T47D (cell line): ENCODE results near the gene COX8A.
A peak's percentile ranks its signal among the peaks of the same experiment; 100 is the strongest.

Experiments
- DNase-seq, 2 experiments: peaks; one replicate each; pipeline versions ENCODE4 v3.0.0 to v3.0.0-alpha.2; 2011 to 2012; ENCODE audit warnings: low read depth in 1 of 2, low spot score in 1 of 2
- JUND ChIP-seq: IDR thresholded peaks from 2 replicates; pipeline ENCODE4 v1.6.1; 2012; ENCODE audit warnings: low read depth
- in situ Hi-C: cut with HindIII; loops from 2 replicates; pipeline ENCODE4 v1.10.0; 2016; ENCODE audit warnings: low sequenced_read_pairs, low pct_unique_long_range_greater_than_20kb

COX8A gene, protein sequence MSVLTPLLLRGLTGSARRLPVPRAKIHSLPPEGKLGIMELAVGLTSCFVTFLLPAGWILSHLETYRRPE

DNA sequence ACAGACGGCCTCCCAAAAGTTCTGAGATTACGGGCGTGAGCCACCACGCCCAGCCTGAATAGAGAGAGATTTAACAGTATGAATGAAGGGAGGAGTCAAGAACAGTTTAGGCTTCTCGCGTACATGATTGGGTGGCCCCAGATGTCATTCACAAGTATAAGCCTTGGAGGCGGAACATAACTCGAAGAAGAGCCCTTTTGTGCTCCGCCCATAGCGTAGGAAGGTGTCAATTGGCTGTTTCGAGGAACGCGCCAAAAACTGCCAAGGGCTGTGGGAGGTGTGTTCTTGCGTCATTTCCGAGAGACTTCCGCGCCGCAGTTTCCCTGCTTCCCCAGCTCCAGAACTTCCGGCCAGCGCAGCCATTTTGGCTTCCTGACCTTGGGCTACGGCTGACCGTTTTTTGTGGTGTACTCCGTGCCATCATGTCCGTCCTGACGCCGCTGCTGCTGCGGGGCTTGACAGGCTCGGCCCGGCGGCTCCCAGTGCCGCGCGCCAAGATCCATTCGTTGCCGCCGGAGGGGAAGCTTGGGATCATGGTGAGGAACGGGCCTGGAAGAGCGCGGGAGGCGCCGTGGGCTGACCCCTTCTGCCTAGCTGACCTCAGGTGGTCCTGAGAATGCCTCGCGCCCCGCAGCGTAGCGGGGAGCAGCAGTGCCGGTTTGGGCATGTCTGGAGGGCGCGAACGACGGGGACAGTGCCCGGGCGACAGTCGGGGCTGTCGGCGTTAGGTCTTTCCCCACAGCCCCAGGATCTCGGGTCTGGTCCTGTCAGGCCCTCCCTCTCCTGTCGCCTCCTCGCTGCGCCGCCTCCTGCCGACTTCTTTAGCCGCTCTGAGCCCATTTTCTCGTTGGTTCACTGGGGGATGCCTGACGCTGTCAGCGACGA, at the start of gene COX8A:
Gene COX8A (plus strand): TSS at position 362 of the 885 bp plus-strand sequence. CDS start 61 bp downstream, at position 423.
- in situ Hi-C loops = no loop called here
- DNase-seq = peak; percentile 97 to 100
- no peak for TF ChIP-seq JUND

DNA sequence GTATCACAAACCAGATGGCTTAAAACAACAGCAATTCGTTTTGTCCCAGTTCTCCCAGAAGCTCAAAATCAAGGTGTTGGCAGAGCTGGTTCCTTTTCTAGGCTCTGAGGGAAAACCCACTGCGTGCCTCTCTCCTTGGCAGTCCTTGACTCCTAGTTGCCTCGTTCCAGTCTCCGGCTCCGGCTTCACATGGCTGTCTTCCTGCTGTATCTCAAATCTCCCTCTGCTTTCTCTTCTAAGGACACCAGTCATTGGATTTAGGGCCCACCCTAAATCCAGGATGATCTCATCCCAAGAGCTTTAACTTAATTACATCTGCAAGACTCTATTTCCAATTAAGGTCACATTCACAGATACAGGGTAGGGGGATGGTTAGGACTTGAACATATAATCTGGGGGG, 44.8 kb upstream of the COX8A start:
- DNase-seq = no peak
- in situ Hi-C loops = loop anchor here (5.0 kb wide), 1 partner anchor 92 kb away; the partner anchor contains the start of gene MARK2
- no peak for TF ChIP-seq JUND

DNA sequence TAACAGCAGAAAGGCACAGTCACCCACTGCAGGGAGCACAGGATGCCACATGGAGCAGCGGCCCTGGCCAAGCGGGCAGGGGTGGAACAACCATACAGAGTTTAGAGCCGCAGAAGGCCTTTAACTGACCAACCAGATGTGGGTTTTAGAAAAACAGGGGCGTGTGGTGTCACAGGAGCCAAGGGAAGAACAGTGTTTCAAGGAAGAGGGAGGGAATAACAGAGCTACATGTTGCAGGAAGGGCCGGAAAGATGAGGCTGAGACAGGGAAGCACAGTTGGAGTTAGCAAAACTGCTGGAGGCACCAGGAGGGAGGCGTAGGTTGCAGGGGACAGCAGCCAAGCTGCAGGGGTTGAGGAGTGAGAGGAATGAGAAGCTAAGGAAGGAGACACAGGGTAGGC, 43.4 kb upstream of the COX8A start:
- in situ Hi-C loops = loop anchor here (5.0 kb wide), 1 partner anchor 94 kb away; the partner anchor contains the start of gene MARK2
- TF ChIP-seq JUND = no peak
- DNase-seq = no peak

DNA sequence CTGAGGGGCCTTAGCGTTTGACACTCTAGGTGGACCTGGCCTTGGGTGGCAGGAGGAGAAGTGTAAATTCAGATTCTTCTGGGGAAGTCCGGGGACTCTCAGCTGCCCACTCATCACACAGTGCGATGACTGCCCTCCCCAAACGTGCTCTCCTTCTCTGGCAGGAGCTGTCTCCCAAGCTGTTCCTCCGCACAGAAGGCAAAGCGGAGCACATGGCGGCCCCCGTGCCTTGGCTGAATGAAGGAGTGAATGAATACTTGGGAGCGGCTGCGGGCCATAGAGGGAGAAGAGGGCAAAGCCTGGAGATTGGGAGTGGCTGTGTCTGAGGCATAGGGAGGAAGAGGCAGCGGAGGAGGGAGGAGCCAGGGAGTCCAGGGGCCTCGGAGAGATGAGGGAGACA, 42.5 kb upstream of the COX8A start:
- in situ Hi-C loops = loop anchor here (5.0 kb wide), 1 partner anchor 95 kb away; the partner anchor contains the start of gene MARK2
- TF ChIP-seq JUND = no peak
- no peak for DNase-seq

DNA sequence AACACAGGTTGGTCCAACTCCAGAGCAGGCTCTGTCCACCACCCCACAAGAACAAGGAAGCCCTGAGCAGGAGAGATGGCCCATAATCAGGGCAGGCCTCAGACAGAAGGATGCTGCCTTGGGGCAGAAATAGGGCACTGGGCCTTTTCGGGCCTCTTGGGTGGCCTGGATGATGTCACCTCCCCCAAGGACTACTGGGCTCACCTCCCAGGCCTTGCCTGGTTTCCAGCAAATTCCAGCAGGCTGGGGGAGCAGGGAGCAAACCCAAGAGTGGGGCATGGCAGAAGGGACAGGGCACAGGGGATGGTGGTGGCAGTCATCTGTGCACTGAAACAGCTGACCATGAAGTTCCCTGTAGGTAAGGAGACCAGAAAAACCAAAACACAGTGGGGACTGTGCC, 41.0 kb upstream of the COX8A start:
- no peak for DNase-seq
- TF ChIP-seq JUND = no peak
- in situ Hi-C loops = loop anchor here (5.0 kb wide), 1 partner anchor 96 kb away; the partner anchor contains the start of gene MARK2

DNA sequence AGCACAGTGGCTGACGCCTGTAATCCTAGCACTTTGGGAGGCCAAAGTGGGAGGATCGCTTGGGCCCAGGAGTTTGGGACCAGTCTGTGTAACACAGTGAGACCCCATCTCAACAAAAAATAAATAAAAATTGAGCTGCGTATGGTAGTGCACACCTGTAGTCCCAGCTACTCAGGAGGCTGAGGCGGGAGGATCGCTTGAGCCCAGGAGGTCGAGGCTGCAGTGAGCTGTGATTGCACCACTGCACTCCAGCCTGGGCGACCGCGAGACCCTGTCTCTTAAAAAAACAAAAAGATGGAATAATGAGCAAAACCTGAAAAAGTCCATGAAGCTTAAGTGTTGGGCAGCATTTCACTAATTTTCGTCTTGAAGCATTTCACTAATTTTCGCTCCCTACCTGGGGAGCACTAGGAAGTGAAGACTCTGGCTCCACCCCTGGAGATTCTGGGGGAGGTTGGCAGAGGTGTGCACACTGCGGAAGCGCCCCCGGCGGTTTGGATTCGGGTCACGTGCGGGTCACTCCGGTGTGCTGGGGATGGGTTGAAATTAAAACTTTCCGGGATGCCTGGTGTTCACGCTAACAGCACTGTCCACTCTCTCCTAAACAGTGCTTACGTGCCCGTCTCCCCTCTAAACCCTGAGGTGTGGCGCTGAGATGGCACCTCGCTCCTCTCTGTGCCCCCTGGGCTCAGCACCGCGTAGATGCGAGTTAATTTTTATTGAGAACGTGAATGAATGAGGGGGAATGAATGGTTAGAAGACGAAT, 36.5 kb upstream of the COX8A start:
- peak; percentile 66 to 87 for DNase-seq
- in situ Hi-C loops = no loop called here
- TF ChIP-seq JUND = no peak

DNA sequence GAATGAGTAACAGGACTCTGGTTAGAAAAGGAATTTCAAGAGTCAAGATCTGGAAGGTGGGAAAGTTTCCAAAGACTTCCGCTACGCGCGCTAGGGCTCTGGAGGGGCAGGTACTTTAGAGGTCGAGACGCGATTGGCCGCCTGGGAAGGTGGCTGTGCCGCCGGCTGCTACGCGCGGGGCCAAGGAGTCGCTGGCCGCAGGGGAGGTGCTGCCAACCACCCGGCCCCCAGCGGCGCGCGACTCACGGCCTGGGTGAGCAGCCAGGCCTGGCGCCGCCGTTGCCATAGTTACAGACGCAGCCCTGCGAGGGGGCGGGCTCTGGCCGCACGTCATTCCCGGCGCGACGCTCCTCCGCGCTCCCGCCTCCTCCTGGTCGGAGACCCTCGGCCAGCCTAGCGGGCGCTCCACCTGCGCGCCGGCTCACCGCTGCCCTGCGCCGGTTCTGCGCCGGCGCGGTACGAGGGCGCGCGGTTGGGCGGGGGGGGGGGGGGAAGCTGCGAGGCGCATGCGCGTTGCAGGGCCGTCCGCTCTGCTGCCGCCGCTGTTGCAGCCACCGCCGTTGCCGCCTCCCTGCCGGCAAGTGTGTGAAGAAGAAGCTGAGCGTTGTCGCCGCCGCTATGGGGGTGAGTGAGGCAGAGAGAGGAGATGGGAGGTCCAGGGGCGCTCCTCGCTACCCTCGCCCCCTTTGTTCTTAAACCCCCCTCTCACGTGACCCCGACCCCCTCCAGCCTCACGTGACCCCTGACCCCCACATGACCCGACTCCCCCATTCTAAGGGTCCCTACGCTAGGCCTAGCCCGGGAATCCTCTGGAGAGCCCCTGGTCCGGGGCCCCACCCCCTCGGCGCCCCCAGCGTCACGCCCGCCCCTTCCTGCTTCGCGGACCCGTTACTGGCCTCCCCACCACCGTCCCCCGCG, 35.7 kb upstream of the COX8A start, which contains the start of gene NAA40:
Gene NAA40 (plus strand): TSS at position 524 of the 918 bp plus-strand sequence. CDS start 95 bp downstream, at position 619.
- DNase-seq = peak; percentile 96 to 99
- in situ Hi-C loops = no loop called here
- TF ChIP-seq JUND = no peak

DNA sequence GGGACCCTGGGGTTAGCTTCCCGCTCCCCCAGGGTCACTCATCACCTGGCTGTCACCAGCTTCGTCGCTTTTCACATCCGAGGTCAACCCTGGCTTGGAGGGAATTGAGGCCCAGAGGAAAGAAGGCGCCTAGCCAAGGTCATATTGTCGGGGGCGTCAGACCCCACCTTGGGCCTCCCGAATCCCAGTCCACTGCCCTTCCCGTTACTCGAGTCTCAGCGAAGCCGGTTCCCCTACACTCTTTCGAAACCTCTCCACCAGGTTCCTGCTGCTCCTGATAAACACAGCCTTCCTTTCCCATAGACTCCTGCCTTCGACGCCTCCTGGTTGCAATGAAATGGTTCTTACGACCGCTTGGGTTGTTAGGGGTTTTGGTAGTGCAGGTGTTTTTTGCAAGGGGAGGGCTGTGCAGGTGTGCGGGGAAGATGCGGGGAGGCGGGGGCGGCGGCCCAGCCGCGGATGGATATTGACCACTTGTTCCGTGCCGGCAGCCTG, 35.0 kb upstream of the COX8A start:
- TF ChIP-seq JUND = no peak
- DNase-seq = peak in 1 of 2 experiments; percentile 54
- in situ Hi-C loops = no loop called here

DNA sequence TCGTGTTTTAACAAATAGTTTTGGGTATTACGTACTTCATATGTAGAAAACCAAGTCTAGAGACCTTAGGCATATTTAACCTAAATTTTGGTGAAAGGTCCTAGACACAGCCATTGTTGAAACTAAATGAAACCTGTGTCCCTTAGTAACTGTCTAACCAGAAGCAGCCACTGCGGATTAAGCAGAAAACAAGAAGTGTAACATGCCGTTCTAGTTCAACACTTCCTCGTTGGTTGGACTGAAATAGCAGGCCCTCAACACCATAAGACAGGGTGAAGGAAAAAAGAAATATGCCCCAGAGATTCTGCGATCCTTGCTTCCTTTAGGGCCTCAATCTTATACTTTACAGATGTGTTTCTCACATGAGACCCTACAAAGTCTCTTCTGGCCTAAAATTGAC, 33.6 kb upstream of the COX8A start:
- in situ Hi-C loops = no loop called here
- no peak for TF ChIP-seq JUND
- no peak for DNase-seq

DNA sequence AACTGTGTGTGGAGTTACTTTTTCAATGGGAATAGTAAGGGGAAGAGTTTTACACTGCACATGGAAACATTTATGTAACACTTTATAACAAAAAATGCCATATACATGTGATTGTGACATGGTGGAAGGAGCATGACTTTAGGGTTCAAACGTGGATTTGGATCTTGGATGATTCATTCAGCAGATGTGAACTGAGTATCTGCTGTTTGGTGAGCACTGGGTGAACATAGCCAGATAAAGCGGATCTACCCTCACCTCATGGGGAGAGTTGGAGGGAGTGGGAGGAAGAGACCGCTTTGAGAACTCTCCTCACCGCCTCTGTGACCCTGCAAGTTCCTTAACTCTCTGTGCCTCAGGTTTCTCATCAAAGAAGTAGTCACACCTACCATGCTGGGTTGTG, 32.5 kb upstream of the COX8A start:
- no peak for TF ChIP-seq JUND
- no peak for DNase-seq
- in situ Hi-C loops = no loop called here

DNA sequence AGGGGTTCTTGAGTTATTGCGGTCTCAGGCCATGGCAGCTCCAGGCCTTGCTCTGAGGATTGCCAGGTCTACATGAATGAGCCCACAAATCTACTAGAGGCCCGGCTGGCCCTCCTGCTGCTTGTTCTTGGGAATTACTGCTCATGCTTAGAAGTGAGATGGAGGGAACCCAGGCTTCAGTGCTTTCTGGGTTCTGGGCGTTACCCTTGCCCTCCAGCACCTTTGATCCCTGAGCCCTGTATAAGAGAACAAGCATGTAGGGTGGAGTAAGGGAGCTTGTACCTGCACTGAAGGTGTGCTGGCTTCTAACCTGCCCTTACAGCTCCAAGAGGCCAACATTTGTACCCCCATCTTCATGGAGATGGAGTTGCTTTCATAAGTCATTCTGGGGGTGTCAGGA, 31.6 kb upstream of the COX8A start:
- no peak for TF ChIP-seq JUND
- DNase-seq = no peak
- in situ Hi-C loops = no loop called here
